ENCODE measurements around the gene MRNIP.

- TF ChIP-seq CTCF (IDR thresholded peaks at IDR 0.05) (no peak), POLR2A (IDR thresholded peaks at IDR 0.05) (no peak)
Measured at GRCh38 chr5:179901915-179902762, 43.5 kb upstream of the MRNIP start.

All from lower leg skin (tissue), 3 donors.